ENCODE results near the gene RC3H2.
"Not testable (repeated sequence)": the region's sequence is repeated elsewhere in the genome, so short reads cannot be mapped to it uniquely, and the experiment has no call there.

RC3H2 gene

DNA sequence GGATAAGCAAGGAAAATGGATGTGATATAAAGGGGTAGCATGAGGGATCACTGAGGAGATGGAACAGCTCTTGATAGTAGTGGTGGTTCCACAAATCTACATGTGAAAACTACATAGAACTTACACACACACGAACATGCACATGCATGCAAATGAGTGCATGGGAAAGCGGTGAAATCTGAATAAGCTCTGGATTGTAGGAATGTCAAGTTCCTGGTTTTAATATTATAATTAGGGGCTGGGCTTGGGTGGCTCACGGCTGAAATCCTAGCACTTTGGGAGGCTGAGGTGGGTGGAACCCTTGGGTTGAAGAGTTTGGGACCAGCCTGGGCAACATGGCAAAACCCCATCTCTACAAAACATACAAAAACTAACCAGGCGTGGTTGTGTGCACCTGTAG lies 63.7 kb downstream of the RC3H2 start:
- TF ChIP-seq ZNF274 (IDR thresholded peaks at IDR 0.05; ENCODE audit: low read depth, low read length) = no peak

DNA sequence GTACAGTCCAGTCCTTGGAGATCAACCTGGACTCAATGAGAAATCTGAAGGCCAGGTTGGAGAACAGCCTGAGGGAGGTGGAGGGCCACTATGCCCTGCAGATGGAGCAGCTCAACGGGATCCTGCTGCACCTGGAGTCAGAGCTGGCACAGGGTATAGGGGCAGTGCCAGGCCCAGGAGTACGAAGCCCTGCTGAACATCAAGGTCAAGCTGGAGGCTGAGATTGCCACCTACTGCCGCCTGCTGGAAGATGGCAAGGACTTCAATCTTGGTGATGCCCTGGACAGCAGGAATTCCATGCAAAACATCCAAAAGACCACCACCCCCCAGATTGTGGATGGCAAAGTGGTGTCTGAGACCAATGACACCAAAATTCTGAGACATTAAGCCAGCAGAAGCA lies 66.7 kb downstream of the RC3H2 start:
- H3K4me3 ChIP-seq (ENCODE audit: low read length) = not testable (repeated sequence)

More for the DNA sequence above, 63.7 kb downstream of the RC3H2 start:
- no peak overlapping the region for H3K4me3 ChIP-seq (ENCODE audit: low read length)

DNA sequence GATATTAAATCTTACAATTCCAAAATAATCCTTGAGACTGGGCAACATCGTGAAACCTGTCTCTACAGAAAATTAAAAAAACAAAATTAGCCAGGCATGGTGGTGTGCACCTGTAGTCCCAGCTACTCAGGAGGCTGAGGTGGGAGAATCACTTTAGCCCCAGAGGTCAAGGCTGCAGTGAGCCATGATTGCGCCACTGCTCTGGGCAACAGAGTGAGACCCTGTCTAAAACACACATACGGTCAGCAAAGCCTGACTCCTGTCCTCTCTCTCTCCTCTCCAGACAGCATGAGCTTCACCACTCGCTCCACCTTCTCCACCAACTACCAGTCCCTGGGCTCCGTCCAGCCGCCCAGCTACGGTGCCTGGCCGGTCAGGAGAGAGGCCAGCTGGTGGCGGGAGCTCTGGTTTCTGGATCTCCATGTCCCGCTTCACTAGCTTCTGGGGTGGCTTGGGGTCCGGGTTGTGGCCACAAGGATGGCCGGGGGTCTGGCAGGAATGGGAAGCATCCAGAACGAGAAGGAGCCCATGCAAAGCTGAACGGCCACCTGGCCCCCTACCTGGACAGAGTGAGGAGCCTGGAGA lies 67.8 kb downstream of the RC3H2 start:
- H3K4me3 ChIP-seq (ENCODE audit: low read length) = no peak overlapping the region

DNA sequence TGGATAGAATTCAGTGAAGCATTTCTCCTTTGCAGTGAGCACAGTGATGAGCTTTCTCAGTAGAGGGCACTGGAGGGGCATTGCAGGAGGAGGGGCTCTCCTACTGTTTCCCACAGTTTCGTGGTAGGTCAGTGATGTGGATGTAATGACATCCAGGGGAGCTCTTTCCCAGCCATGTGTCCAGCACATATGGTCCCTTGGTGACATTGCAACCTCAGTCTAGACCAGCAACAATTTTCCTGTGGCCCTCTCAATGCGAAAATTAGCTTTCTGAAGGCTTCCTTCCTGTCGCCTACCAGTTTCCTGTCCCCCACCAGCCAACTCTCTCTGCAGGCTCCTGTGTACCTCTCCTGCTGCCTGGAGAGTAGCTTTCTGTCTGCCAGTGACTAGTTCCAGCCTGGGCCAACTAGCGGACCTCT lies 69.8 kb downstream of the RC3H2 start:
- no peak for TF ChIP-seq ZNF274 (IDR thresholded peaks at IDR 0.05; ENCODE audit: low read depth, low read length)
- no peak overlapping the region; the same call in 1 of the 2 replicates for H3K4me3 ChIP-seq (ENCODE audit: low read length)

More for the DNA sequence above, 67.8 kb downstream of the RC3H2 start:
- TF ChIP-seq ZNF274 (IDR thresholded peaks at IDR 0.05; ENCODE audit: low read depth, low read length) = no peak

DNA sequence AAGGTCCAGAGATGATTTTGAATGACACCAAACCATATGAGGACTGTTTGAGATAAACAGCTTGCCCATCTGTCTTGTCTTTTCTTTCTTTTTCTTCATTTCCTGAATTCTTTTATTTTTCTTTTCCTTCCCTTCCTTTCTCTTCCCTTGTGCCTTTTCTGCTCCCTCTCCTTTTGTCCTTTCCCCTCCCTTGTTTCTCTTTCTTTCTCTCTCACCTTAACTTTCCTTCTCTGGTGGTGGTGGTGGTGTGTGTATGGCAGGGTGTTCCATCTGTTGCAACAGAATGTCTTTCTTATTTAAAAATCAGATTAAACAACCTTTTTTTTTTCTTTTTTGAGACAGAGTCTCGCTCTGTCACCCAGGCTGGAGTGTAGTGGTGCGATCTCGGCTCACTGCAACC lies 73.0 kb downstream of the RC3H2 start:
- H3K4me3 ChIP-seq (ENCODE audit: low read length) = no peak overlapping the region
- TF ChIP-seq ZNF274 (IDR thresholded peaks at IDR 0.05; ENCODE audit: low read depth, low read length) = no peak

DNA sequence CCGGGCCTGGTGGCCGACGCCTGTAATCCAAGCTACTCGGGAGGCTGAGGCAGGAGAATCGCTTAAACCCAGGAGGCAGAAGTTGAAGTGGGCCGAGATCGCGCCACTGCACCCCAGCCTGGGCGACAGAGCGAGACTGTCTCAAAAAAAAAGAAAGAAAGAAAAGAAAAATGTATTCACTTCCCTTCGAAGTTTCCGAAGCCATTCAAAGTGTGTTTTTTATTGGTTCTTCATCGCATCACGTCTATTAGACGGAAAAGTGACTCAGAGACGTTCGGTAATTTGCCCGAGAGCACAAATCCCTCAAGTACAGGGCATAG lies 76.2 kb downstream of the RC3H2 start:
- peak overlapping the region; percentile 85; the same call in 1 of the 2 replicates for H3K4me3 ChIP-seq (ENCODE audit: low read length)

DNA sequence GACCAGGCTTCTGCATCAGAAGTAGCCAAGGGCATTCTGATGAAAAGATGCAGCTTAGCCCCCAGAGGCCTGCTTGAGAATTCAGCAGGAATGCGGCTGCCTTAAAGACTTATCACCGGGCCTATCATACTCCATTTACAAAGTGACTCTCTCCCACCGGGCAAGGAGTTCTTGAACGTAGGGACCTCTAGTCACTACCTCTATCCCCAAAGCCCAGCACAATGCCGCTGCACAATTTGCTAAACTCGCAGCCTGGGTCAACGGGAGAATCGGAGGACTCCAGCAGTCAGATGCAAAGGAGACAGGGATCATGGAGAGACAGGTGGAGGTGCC lies 77.4 kb downstream of the RC3H2 start:
- peak overlapping the region; percentile 85 for H3K4me3 ChIP-seq (ENCODE audit: low read length)
- TF ChIP-seq ZNF274 (IDR thresholded peaks at IDR 0.05; ENCODE audit: low read depth, low read length) = no peak

DNA sequence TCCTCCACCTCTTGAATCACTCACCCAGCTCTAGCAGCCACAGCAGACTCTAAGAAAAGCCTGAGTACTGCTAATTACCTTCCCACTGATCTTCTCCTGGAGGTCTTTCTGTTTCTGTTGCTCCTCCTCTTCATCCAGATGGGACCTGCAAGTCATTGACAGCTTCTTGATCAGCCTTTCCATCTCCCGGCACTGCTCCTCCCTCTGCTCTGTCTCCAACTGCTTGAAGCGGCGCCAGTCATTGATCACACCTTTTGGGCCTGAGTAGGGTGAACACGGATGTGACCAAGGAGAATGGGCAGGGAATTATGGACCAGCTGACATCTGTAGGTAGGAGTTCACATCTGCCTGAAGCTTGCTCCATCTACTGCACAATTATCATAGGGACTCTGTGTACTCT lies 82.2 kb downstream of the RC3H2 start:
- H3K4me3 ChIP-seq (ENCODE audit: low read length) = no peak overlapping the region
- no peak for TF ChIP-seq ZNF274 (IDR thresholded peaks at IDR 0.05; ENCODE audit: low read depth, low read length)

DNA sequence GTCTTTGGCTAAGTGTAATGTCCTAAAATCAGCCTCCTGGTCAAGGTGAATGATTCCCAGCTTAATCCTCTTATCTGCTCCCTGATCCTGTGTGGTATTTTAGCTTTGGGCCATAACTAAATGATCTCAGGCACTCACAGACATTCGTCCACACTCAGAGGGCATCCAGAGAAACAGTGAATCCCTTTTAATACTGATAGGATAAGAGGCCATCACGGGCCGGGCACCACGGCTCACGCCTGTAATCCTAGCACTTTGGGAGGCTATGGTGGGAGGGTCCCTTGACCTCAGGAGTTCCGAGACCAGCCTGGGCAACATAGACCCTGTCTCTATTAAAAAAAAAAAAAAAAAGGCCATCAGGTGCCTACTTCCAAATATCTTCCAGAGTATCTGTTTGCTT lies 83.1 kb downstream of the RC3H2 start:
- TF ChIP-seq ZNF274 (IDR thresholded peaks at IDR 0.05; ENCODE audit: low read depth, low read length) = no peak
- no peak overlapping the region for H3K4me3 ChIP-seq (ENCODE audit: low read length)

DNA sequence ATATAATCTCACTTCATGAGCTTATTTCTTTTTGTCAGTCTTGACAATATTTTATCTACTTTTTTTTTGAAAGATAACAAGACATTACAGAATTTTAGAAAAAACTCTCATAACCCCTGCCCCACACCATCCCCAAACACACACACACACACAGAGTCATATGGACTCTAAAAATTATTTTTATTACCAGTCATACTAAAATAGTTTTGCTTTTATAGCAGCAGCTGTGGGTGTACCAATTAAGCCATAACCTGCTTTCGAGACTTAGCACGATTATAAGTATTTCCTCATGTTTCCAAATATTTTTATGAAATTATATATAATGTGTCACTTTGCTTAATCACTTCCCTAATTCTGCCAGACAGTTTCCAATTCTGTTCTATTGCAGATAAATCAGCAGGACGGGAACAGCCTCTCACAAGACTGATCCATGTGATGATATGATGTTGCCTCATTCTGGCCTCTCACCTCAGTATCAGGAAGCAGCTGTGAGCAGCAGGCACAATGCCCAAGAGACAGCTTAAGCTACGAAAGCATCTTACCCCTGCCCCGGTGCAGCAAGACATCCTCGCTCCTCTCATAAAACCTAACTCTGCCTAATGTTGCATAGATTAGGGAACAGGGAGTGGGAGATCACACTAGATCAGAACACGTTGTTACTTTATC lies 83.7 kb downstream of the RC3H2 start:
- TF ChIP-seq ZNF274 (IDR thresholded peaks at IDR 0.05; ENCODE audit: low read depth, low read length) = no peak
- no peak overlapping the region for H3K4me3 ChIP-seq (ENCODE audit: low read length)

DNA sequence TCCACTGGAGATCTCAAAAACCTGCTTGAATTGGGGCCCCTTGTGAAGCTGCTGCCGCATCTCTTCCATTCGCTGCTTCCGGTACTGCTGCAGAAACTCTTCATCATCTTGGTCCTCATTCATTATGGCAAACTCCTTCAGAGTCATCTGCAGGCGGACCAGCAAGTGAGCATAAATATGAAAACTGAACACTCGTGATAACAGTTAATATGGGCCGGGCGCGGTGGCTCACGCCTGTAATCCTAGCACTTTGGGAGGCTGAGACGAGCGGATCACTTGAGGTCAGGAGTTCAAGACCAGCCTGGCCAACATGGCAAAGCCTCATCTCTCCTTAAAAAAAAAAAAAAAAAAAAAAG lies 84.7 kb downstream of the RC3H2 start:
- no peak overlapping the region for H3K4me3 ChIP-seq (ENCODE audit: low read length)
- TF ChIP-seq ZNF274 (IDR thresholded peaks at IDR 0.05; ENCODE audit: low read depth, low read length) = no peak

DNA sequence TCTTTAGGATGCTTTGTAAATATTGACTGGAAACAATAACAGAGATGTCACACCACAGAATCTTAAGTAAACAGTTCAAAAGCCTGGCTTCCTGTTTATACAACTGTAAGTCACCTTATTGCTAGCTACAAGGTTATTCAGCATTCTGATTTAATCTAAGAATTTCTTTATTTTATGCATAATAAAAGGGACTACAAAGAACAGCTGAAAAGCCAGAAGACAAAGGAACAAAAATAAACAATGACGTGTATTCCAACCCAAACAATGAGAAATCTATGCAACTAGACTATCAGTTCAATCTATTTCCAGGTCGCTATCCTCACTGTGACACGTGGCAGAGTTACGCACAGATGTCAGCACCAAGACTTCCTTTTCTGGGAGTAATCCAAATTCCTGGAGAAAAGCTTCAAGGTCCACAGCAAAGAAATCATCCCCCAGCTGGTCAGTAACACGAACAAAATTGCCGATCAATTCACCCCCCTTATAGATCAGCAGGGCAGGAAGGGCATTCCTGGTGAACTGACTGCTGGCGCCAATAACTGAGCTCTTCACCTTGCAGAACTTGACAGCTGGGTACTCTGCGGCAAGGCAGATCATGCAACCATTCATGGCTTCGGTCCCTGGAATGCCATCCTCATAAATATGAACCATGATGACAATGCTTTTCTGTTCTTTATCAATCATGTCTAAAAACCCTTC lies 85.2 kb downstream of the RC3H2 start:
- no peak for TF ChIP-seq ZNF274 (IDR thresholded peaks at IDR 0.05; ENCODE audit: low read depth, low read length)

DNA sequence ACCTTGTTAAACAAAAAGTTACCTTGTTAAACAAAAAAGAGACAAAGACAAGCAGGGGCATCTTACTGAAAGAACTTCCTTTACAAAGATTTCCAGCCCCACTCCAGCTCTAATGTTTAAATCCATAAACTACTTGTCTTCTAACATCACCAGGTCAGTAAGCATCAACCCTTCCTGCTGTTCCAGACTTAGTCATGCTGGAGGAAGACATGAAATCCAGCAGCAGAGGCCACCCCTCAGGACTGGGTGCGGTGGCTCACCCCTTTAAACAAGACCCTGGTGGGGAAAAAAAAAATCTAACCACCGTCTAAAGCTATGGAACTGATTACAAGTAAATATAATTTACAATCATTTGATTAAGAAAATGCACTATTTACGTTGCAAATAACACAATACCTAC lies 85.8 kb downstream of the RC3H2 start:
- H3K4me3 ChIP-seq (ENCODE audit: low read length) = no peak overlapping the region
- TF ChIP-seq ZNF274 (IDR thresholded peaks at IDR 0.05; ENCODE audit: low read depth, low read length) = no peak

More for the DNA sequence above, 85.2 kb downstream of the RC3H2 start:
- H3K4me3 ChIP-seq (ENCODE audit: low read length) = no peak overlapping the region

DNA sequence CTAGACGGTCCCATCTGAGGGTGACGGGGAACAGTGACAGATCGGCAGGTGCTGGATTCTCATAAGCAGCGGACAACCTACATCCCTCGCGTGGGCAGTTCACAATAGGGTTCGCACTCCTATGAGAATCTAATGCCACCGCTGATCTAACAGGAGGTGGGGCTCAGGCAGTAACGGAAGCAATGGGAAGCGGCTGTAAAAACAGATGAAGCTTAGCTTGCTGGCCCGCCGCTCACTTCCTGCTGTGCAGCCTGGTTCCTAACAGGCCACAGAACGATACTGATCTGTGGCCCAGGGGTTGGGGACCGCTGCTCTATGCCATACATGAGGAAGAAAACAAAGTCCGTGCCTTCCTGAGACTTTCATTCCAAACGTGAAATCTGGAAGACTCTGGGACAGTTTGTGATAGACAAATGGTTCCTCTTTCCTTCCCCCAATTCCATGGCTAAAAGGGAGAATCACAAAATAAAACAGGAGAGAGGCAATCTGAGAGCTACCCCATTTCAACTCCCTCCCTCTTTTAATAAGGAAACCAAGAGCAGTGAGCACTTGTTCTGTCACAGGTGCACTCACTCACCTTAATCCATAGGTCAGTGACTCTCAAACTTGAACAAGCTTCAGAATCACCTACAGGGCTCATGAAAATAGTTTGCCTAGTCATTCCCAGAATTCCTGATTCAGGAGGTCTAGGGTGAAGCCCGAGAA lies 88.8 kb downstream of the RC3H2 start:
- TF ChIP-seq ZNF274 (IDR thresholded peaks at IDR 0.05; ENCODE audit: low read depth, low read length) = no peak
- no peak overlapping the region; the same call in 1 of the 2 replicates for H3K4me3 ChIP-seq (ENCODE audit: low read length)

DNA sequence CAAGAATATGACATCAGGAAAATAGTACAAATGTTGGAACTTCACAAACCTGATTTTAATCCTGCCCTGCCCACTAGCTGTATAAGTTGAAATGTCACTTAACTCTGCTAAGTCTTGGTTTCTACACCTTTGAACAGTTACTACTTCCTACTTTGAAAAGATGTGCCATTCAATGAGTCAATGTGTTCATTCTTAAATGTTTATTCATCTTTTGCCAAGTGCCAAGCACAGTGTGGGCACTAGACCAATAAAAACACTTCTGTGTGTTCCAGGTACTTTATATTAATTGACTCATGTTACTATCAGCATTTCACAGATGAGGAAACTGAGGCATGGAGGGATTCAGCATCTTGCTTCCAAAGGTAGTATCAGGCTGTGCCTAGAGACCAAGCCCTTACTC lies 89.6 kb downstream of the RC3H2 start:
- no peak for TF ChIP-seq ZNF274 (IDR thresholded peaks at IDR 0.05; ENCODE audit: low read depth, low read length)
- H3K4me3 ChIP-seq (ENCODE audit: low read length) = no peak overlapping the region

All from GM08714 (cell line).